C4-2B (cell line): ENCODE data around the gene C16orf82.

Experiments
- H3K27ac ChIP-seq: fragments of 450-650 bp; 2 replicates; pipeline ENCODE4 v1.5.1; 2017
- ZFX ChIP-seq: fragments of 450-650 bp; IDR thresholded peaks from 2 replicates; pipeline ENCODE4 v1.6.1; 2017
- TF ChIP-seq, protein P1 (sequence below): fragments of 450-650 bp; conservative IDR thresholded peaks from 2 replicates; pipeline ENCODE4 v1.5.1; 2017; ENCODE audit warnings: mild to moderate bottlenecking

C16orf82 gene

DNA sequence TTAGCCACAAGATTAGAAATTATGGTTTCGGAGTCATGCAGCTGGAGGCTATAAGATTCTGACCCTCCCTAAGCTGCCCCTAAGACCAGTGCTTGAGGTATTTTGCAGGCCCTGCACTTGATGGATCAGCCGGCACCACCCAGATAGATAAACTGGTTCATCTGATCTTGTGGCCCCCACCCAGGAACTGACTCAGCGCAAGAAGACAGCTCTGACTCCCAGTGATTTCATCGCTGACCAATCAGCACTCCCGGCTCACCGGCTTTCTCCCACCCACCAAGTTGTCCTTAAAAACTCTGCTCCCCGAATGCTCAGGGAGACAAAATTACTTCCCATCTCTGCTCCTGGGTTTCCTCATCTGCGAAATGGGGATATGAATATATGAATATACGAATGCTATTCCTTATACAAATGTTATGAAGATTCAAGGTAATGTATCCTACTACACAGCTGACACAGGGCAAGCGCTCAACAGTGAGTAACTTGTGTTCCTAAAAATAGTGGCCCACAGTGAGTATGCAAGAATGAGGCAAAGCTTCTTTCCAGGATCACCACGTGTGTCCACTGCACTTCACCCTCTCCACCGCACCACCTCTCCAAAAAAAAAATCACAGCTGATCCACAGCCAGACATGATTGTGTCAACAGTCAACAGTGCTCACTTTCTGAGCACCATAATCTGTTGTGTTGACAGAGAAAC is 33.3 kb upstream of the C16orf82 start:
- TF ChIP-seq, protein P1, sequence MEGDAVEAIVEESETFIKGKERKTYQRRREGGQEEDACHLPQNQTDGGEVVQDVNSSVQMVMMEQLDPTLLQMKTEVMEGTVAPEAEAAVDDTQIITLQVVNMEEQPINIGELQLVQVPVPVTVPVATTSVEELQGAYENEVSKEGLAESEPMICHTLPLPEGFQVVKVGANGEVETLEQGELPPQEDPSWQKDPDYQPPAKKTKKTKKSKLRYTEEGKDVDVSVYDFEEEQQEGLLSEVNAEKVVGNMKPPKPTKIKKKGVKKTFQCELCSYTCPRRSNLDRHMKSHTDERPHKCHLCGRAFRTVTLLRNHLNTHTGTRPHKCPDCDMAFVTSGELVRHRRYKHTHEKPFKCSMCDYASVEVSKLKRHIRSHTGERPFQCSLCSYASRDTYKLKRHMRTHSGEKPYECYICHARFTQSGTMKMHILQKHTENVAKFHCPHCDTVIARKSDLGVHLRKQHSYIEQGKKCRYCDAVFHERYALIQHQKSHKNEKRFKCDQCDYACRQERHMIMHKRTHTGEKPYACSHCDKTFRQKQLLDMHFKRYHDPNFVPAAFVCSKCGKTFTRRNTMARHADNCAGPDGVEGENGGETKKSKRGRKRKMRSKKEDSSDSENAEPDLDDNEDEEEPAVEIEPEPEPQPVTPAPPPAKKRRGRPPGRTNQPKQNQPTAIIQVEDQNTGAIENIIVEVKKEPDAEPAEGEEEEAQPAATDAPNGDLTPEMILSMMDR: no peak
- TF ChIP-seq ZFX: no peak
- H3K27ac ChIP-seq: no peak overlapping the region

DNA sequence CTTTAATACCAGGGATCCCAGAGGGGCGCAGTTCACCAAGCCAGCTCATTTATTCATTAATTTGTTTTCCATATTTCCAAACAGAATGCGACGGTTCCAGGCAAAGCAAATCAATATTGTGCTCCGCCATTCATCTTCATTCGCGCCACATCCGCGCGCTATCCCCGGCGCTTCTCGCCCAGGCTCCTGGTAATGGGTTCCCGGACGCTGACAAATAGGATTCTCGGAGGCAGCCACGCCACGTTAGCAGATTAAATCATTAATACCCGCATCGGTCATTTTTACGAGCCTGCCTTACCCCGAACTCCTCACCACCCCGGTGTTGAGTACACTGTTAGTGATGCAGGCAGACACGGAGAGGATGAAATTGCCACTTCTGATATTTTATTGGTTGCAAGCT is 26.0 kb upstream of the C16orf82 start:
- H3K27ac ChIP-seq: no peak overlapping the region
- TF ChIP-seq, protein P1: no peak
- TF ChIP-seq ZFX: no peak

DNA sequence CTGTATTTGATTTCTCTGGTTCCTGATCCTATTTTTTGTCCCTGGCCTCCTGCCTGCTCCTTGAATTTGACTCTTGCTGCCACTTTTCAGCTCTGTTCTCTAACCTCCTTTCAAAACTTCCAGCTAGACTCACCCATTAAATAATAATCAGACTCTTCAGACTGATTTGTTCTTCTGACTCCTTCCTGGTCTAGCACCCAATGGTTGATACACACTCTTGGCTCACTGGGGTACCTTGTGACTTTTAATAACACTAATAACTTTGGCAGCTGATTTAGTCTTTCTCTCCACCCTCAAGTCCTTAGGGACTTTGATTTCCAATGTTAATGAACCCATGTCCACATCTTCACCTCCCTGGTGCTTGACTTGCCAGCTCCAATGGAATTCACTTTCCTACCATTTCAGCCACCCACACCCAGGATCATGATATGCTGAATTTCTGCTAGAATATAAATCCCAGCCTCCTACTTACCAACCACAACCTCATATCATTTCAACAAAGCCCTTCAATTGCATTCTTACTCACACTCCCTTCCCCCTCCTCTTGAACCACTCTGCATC is 19.7 kb upstream of the C16orf82 start:
- TF ChIP-seq ZFX: no peak
- TF ChIP-seq, protein P1: no peak
- H3K27ac ChIP-seq: no peak overlapping the region

DNA sequence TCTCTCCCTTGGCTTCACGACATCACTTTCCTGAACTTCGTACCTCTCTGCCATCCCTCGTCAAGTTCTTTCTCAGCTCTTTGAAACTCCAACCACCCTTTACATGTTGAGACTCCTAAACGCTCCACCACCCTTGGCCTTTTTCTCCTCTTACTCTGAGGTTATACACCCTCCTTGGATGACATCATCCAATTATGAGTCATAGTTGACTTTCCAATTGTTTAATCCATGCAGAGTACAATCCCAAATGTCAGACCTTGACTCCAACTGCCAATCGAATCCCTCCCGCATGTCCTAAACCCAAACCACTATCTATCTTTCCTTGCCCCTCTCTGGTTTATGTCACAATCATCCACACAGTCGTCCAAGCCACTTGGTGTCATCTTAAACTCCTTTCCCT is 18.4 kb upstream of the C16orf82 start:
- H3K27ac ChIP-seq: no peak overlapping the region
- TF ChIP-seq ZFX: no peak
- TF ChIP-seq, protein P1: no peak

DNA sequence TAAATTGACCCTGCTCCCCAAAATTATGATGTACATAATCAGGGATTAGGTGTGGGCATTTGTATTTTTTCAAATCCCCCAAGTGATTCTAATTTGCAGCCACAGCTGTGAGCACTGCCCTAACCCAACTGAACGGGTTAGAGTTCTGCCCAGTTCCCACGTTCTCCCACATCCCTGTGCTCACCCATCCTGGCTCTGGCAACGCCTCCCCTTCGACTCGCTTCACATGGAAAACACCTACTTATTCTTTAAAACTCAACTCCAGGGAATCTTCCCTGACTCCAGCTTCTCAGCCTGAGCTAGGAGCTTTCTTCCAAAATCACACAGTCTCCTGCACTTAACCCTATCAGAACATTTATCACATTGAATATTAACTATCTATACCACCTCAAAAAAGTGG is 17.6 kb upstream of the C16orf82 start:
- no peak overlapping the region for H3K27ac ChIP-seq
- TF ChIP-seq, protein P1: no peak
- TF ChIP-seq ZFX: no peak

DNA sequence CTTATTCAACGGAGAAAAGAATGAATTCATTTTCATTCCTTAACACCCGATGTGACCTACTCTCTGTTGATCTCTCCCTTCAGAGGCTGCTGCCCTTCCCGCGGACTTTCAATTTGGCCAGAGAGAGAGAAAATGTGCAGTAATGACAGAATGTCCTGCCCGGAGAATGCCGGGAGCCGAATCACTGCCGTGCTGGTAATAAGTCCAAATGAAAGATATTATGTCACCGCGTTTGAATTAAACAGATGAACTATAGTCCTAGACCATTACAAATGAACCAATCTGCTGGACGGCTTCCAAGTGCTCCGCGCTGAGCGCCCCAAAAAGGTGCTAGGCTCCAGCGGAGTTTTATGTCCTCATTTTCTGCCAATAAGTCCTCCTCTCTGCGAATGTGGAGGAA is 14.7 kb upstream of the C16orf82 start:
- H3K27ac ChIP-seq: no peak overlapping the region
- TF ChIP-seq ZFX: no peak
- TF ChIP-seq, protein P1: no peak

DNA sequence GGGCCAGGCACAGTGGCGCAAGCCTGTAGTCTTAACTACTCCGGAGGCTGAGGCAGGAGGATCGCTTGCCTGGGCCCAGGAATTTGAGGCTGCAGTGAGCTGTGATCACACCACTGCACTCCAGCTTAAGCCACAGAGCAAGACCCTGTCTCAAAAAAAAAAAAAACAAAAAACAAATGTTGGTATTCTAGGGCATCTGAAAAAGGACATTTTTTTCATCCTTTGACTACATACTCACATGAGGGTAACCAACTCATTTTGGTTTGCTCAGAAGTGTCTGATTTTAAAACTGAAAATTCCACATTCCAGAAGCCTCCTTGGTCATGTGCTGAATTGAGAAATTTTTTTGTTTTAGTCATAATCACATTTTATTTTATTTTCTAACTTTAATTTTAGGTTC is 12.7 kb upstream of the C16orf82 start:
- TF ChIP-seq ZFX: no peak
- TF ChIP-seq, protein P1: no peak
- H3K27ac ChIP-seq: no peak overlapping the region
